ENCODE results near the gene MUCL3.
"Not testable (repeated sequence)": the region's sequence is repeated elsewhere in the genome, so short reads cannot be mapped to it uniquely, and the experiment has no call there.

MUCL3 gene

DNA sequence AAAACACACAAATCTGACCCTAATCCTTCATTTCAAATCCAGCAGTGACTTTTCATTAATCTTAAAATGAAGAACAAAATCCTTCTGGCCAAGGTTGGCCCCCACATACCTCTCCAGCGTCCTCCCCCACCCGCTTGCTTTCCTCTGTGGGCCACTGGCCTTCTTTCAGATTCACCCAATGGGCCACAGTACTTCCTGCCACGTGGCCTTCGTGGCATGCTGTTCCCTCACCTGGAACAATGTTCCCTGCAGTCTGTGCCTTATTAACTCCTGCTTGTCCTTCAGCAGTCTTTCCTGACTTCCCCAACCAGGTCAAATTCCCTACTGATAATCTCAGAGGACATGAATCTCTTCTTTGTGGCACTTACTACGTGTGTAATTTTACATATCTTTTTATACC is 38.1 kb upstream of the MUCL3 start:
- FAIRE-seq (no peak), DNase-seq (ENCODE audit: insufficient read length, low spot score) (no peak)
- TF ChIP-seq POLR2A (IDR thresholded peaks at IDR 0.05; ENCODE audit: low read depth, low read length): no peak

DNA sequence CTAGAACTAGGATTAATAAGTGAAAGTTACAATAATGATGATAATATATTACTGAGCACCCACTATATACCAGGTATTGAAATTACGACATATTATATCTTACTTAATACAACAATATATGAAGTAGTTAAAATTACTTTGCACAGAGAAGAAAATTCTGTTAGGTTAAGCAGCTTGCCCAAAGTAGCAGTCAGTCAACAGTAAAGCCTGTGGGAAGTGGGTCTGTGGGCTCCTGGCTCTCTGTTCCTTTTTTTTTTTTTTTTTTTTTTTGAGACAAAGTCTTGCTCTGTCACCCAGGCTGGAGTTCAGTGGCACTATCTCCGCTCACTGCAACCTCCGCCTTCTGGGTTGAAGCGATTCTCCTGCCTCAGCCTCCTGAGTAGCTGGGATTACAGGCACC is 37.5 kb upstream of the MUCL3 start:
- FAIRE-seq (no peak), DNase-seq (ENCODE audit: insufficient read length, low spot score) (no peak)
- TF ChIP-seq POLR2A (IDR thresholded peaks at IDR 0.05; ENCODE audit: low read depth, low read length): no peak

DNA sequence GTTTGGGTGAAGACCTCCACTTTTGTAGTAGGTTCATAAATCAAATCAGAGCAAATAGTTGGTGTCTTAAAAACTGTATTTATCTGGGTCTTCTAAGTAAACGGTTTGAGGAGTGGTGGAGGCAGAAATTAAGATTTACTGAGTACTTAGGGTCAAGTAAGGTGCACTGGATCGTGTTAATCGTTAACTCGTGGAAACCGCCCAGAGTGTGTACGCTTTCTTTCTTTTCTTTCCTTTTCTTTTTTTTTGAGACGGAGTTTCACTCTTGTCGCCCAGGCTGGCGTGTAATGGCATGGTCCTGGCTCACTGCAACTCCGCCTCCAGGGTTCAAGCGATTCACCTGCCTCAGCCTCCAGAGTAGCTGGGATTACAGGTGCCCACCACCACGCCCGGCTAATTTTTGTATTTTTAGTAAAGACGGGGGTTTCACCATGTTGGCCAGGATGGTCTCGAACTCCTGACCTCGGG is 33.4 kb upstream of the MUCL3 start:
- not testable (repeated sequence) for DNase-seq (ENCODE audit: insufficient read length, low spot score); FAIRE-seq

DNA sequence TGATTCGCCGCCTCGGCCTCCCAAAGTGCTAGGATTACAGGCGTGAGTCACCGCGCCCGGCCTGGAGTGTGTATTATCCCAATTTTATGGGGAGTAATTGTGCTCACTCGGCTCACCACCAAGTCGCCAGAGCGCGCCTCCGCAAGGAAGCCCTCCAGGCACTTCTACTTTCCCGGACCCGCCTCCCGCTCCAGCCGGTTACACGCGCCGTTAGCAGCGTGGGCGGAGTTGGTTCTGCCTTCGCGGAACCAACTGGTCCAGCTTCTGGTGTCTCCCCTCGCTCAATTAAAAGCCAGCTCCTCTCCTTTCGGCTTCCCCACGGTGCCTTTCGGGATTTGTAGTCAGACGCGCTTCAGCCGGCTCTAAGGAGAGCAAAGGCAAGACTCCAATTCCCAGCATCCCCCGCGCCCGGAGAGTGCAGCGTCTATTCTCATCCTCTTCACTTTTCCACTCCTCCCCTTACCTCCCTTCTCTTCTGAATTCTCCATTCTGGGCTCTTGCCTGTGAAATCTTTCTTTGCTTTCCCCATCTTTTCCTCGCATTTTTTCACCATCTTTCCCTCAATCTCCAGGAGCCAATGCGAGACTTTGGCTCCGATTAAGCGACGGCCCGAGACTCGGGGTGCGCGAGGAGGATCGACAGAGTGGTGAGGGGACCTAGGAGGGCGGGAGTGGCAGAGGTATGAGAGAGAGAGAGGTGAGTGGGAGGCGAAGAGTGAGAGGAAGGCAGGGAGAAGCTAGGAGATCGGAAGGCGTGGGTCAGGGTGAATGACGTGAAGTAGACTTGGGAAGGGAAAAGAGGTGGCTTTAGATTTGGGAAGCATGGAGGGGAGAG is 32.8 kb upstream of the MUCL3 start, which contains the start of gene GTF2H4:
GTF2H4 (plus strand) TSS at position 450 of the 834 bp plus-strand sequence.
- peak; percentile 88 for FAIRE-seq

DNA sequence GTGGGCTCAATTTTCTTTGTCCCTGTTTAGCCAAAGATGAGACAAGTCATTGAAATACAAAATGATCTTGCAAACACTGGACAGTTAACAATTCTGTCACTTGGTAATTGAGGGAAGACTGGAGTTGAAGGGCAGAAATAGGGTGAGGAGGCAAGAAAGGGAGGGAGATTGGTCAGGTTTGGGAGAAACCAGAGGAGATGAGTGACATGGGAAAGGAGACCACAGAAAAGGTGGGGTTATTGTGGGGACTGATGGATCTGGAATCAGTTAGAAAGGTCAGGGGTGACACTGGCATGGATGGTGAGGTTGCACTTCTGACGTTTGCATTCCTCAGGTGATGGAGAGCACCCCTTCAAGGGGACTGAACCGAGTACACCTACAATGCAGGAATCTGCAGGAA is 32.1 kb upstream of the MUCL3 start:
- TF ChIP-seq POLR2A (IDR thresholded peaks at IDR 0.05; ENCODE audit: low read depth, low read length): no peak
- FAIRE-seq: no peak
- no peak for DNase-seq (ENCODE audit: insufficient read length, low spot score)

More for the DNA sequence above, 32.8 kb upstream of the MUCL3 start, which contains the start of gene GTF2H4:
- TF ChIP-seq POLR2A (IDR thresholded peaks at IDR 0.05; ENCODE audit: low read depth, low read length): peak; percentile 51
- DNase-seq (ENCODE audit: insufficient read length, low spot score): peak; percentile 97

DNA sequence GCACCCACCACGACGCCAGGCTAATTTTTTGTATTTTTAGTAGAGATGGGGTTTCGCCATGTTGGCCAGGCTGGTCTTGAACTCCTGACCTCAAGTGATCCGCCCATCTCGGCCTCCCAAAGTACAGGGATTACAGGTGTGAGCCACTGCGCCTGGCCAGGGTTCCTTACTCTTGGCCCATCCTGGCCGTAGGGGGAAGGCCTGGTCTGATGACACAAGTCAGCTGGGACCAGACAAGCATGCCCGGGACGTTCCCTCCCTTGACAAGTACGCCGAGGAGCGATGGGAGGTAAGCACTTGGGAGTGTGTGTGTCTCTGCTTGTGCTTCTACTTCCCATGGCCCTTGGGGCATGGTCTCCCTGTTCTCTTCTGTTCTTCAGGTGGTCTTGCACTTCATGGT is 30.3 kb upstream of the MUCL3 start:
- DNase-seq (ENCODE audit: insufficient read length, low spot score); FAIRE-seq: not testable (repeated sequence)

DNA sequence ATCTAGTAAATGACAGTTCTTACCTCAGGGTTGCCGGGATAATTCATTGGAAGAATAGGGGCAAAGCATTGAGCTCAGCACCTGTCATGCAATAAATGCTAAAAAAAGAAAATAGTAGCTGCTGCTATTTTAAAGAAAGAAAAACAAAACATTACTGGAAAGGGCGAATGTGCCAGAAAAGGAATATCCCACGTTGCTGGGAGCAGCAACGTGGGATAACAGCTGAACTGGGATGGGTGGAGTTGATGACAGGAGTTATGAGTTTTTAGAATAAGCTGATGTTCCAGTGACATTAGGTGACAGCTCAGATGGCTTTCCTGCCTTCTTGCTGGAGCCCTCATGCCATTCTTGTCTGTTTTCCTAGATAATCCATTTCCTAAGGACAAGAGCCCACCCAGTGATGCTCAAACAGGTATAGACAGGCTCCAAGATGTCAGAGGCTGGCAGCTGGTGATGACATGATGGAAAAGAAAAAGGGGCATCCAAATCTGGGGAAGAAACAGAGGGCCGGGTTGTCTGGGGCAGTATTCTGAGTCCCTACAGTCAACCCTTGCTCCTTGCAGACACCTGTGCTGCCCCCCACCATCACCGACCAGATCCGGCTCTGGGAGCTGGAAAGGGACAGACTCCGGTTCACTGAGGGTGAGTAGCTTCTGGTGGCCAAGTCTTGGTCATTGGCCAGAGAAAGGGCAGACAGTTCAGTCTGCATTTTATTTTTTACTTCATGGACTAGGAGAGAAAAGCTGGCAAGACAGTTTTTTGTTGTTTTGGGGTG is 27.8 kb upstream of the MUCL3 start:
- TF ChIP-seq POLR2A (IDR thresholded peaks at IDR 0.05; ENCODE audit: low read depth, low read length): no peak
- FAIRE-seq (no peak), DNase-seq (ENCODE audit: insufficient read length, low spot score) (no peak)

DNA sequence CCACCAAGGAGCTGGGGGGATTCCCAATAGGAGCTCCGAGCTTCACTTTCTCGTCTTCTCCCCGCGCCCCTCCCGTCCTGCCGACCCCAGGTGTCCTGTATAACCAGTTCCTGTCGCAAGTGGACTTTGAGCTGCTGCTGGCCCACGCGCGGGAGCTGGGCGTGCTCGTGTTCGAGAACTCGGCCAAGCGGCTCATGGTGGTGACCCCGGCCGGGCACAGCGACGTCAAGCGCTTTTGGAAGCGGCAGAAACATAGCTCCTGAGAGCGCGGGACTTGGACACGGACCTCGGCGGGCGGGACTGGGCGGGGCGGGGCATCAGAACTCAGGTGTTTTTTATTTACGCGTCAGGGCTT is 27.1 kb upstream of the MUCL3 start:
- FAIRE-seq: no peak
- TF ChIP-seq POLR2A (IDR thresholded peaks at IDR 0.05; ENCODE audit: low read depth, low read length): no peak

DNA sequence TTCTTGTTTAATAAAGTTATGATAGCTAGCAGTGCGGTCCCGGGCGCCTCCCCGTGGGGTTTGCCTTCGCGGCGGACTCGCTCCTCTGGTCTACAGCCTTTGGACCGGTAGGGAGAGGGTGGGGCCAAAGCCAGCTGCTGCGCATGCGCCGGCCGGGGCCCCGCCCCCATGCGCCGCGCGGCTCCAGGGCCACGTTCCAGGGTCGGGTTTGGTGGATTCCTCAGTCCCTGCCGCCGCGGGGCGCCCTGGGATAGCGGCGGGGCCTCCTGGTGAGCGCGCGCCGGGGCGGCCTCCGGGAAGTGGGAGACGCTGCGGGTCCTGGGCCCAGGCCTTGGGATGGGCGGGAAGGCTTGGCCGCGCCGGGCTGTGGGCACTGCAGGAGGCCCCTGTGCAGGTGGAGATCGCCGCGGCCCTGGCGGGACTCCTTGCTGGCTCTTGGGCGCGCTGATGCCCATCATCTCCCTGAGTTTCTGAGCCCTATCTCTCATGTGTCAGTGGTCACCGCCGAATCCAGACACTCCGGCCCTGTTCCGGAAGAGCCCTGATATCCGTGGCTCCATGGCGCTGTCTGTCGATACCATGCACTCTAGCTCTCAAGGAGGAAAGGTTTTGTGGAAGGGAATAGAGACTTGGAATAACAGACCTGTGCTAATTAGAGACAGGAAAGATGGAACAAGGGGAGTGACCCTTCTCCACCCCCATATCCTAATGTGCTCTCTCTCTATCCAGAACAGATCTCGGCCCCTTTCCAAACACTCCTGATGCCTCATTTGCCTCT is 26.5 kb upstream of the MUCL3 start, which contains the start of gene VARS2:
VARS2 (plus strand) TSS at position 163 of the 778 bp plus-strand sequence; CDS start at position 762, 599 bp downstream.
- peak; percentile 56 for TF ChIP-seq POLR2A (IDR thresholded peaks at IDR 0.05; ENCODE audit: low read depth, low read length)
- FAIRE-seq: no peak
- DNase-seq (ENCODE audit: insufficient read length, low spot score): peak; percentile 96

More for the DNA sequence above, 27.1 kb upstream of the MUCL3 start:
- no peak for DNase-seq (ENCODE audit: insufficient read length, low spot score)

DNA sequence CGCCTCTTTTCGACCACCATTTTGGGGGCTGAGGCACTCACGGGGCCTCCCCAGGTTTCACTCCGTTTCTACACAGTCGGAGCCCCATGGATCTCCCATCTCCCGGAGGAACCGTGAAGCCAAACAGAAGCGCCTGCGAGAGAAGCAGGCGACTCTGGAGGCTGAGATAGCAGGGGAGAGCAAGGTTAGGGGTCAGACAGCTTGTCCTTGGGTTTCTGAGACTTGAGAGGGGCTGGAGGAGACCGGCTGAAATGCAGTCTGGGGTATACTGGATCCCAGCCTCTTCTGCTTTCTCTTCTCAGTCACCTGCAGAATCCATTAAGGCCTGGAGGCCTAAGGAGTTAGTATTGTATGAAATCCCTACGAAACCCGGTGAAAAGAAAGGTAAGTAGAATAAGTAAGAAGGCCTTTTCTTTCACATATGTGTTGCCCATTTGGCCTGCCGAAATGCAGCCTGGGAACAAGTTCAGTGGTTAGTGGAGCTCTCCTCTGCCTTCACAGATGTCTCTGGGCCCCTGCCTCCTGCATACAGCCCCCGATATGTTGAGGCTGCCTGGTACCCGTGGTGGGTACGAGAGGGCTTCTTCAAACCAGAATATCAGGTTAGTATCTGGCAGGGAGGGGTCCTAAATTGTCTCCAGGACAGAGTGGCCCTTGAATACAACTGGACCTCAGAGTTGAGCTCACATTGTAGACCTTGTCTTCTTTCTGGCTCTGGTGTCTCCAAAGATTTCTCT is 25.8 kb upstream of the MUCL3 start:
- DNase-seq (ENCODE audit: insufficient read length, low spot score): no peak
- no peak for TF ChIP-seq POLR2A (IDR thresholded peaks at IDR 0.05; ENCODE audit: low read depth, low read length)
- no peak for FAIRE-seq

DNA sequence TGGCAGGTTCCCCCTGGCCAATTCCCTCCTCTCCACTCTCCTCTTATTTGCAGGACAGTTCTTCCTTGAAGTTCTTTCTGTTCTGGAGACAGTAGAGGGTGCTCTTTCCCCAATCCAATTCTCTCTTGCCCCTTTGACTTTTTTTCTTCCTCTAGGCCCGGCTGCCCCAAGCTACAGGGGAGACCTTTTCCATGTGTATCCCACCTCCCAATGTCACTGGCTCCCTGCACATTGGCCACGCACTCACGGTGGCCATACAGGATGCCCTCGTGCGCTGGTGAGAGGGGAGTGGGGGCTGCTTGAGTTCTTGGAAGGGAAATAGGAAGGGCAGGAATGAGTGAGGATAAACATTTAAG is 25.2 kb upstream of the MUCL3 start:
- no peak for FAIRE-seq
- peak; percentile 70 for DNase-seq (ENCODE audit: insufficient read length, low spot score)
- no peak for TF ChIP-seq POLR2A (IDR thresholded peaks at IDR 0.05; ENCODE audit: low read depth, low read length)

DNA sequence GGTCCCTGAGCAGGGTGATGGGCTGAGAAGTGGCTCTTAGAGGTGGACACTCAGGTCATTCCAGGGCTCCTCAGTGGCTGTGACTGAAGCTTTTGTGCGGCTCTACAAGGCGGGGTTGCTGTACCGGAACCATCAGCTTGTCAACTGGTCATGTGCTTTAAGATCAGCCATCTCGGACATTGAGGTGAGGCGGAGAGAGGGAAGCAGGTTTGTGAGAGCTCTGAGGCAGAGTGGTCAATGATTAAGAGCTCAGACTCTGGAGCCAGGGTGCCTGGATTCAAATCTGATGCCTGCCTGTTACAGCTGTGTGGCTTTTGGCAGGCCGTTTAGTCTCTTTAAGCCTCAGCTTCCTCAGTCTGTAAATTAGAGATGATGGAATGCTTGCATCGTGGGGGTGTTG is 23.7 kb upstream of the MUCL3 start:
- no peak for TF ChIP-seq POLR2A (IDR thresholded peaks at IDR 0.05; ENCODE audit: low read depth, low read length)
- no peak for DNase-seq (ENCODE audit: insufficient read length, low spot score)
- no peak for FAIRE-seq

DNA sequence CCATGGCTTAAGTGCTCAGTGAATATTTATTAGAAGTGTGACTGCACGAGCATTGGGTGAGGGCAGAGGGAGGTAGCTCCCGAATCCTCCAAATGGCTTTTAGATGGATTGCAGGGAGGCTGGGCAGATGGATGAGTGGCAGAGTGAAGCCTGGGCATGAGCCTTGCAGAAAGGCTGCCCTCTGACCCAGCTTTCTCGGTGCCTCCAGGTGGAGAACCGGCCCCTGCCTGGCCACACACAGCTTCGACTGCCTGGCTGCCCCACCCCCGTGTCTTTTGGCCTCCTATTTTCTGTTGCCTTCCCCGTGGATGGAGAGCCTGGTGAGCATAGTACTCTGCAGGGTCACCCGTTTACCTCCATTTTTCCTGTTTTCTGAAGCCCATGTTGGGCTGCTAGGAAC is 23.3 kb upstream of the MUCL3 start:
- DNase-seq (ENCODE audit: insufficient read length, low spot score) (no peak), FAIRE-seq (no peak)
- no peak for TF ChIP-seq POLR2A (IDR thresholded peaks at IDR 0.05; ENCODE audit: low read depth, low read length)
